Prostate gland (tissue), 2 donors: ENCODE results near the gene KRT34. TPM values are rescaled to one million over a fixed set of nuclear protein-coding genes. Genes with fewer than 3 reads are reported as not detected.

Experiments used
- DNase-seq: peaks from one replicate; pipeline ENCODE4 v3.0.0-alpha.2; 2019; ENCODE audit warnings: low spot score
- H3K27ac ChIP-seq, 2 donors: fragments of 200-600 bp; sonication (generic); 2 replicates each; pipeline ENCODE4 v1.5.1; 2017 to 2019
- H3K27me3 ChIP-seq: fragments of 200-600 bp; sonication (generic); replicated peaks from 2 replicates; pipeline ENCODE4 v1.5.1; 2019; ENCODE audit not compliant: insufficient read depth
- H3K36me3 ChIP-seq, 2 donors: fragments of 200-600 bp; sonication (generic); 1 replicate in 1 of 2; 2 replicates in 1 of 2; pipeline versions ENCODE4 v1.5.1 to v1.8.1; 2017 to 2019
- H3K4me1 ChIP-seq: fragments of 200-600 bp; sonication (generic); replicated peaks from 2 replicates; pipeline ENCODE4 v1.5.1; 2019
- H3K4me3 ChIP-seq, 2 donors: fragments of 200-600 bp; sonication (generic); 2 replicates each; pipeline ENCODE4 v1.5.1; 2017 to 2019
- H3K9me3 ChIP-seq: fragments of 200-600 bp; sonication (generic); 2 replicates; pipeline ENCODE4 v1.5.1; 2017
- CTCF ChIP-seq, 4 experiments: fragments of 200-600 bp in 2 of 4; fragments of 450-650 bp in 2 of 4; sonication (generic) in 2 of 4; IDR thresholded peaks; 1 replicate in 3 of 4; 2 replicates in 1 of 4; pipeline ENCODE4 v1.5.1; 2016 to 2019; ENCODE audit warnings: antibody characterized with exemption in 4 of 4, mild to moderate bottlenecking in 2 of 4, moderate library complexity in 2 of 4
- POLR2A ChIP-seq: fragments of 450-650 bp; IDR thresholded peaks from one replicate; pipeline ENCODE4 v1.6.1; 2016; ENCODE audit warnings: antibody characterized with exemption, mild to moderate bottlenecking
- POLR2AphosphoS5 ChIP-seq: sonication (generic); formaldehyde crosslinking; IDR thresholded peaks from one replicate; pipeline ENCODE4 v1.6.1; 2017; ENCODE audit warnings: antibody characterized with exemption
- WGBS: methylation state at CpG from one replicate; pipeline ENCODE4 v1.1.5; 2018; 5-methylcytosine and 5-hydroxymethylcytosine counted together
- intact Hi-C: fragments of 100-400 bp; cut with DNase I; formaldehyde crosslinking; loops from one replicate; pipeline ENCODE4 v1.14.2; 2022
- total RNA-seq, 2 donors: library from RNA; depleted of rRNA; stranded (reverse); fragments of >200 nt; gene quantifications; one replicate each; pipeline ENCODE4 v1.1.0, GENCODE V29; 2016

KRT34 gene
- total RNA-seq, 2 donors from 2014 or later, result 1.5 TPM; not detected in 1

DNA sequence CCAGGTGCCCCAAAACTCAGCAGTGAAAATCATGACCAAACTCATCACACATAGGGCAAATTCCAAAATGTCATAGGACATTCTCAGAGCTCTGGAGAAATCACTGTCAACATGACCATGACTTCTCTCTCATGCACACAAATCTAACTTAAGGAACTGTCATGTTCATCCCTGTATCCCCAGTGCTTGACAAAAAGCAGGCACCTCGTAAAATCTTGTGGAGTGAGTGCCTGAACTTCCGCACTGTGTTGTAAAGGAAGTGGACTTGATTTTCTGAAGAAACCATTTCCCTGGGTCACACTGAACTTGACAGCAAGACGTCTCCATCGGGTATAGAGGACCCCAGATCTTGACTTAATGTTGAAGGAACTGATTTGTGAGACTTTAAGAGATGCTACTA, 39.5 kb upstream of the KRT34 start:
- Histone ChIP-seq H3K27me3 (no peaks in the 10 kb centered on the region), H3K27ac (no peak overlapping the region), H3K4me1 (peaks cover 3% of the 10 kb centered on the region), H3K36me3 (no peaks in the 10 kb centered on the region), H3K9me3 (no peaks in the 10 kb centered on the region), H3K4me3 (no peak overlapping the region)
- no peak for DNase-seq
- 67% methylated on average over 4 of the region's 4 CpGs for WGBS
- intact Hi-C loops, result no loop called here
- TF ChIP-seq POLR2A (no peak), POLR2AphosphoS5 (no peak), CTCF (IDR thresholded peaks at IDR 0.05) (no peak)

- Histone ChIP-seq H3K4me1 (peaks cover 3% of the 10 kb centered on the region), H3K27me3 (no peaks in the 10 kb centered on the region), H3K36me3 (no peaks in the 10 kb centered on the region), H3K9me3 (no peaks in the 10 kb centered on the region), H3K27ac (no peak overlapping the region), H3K4me3 (no peak overlapping the region)
- intact Hi-C loops, result no loop called here
- TF ChIP-seq POLR2AphosphoS5 (peak; percentile 81), CTCF (IDR thresholded peaks at IDR 0.05) (no peak)
- peak; percentile 71 for DNase-seq
- WGBS, result 26% methylated on average over 9 of the region's 9 CpGs
Measured at GRCh38 chr17:41421116-41421515, 39.0 kb upstream of the KRT34 start.

DNA sequence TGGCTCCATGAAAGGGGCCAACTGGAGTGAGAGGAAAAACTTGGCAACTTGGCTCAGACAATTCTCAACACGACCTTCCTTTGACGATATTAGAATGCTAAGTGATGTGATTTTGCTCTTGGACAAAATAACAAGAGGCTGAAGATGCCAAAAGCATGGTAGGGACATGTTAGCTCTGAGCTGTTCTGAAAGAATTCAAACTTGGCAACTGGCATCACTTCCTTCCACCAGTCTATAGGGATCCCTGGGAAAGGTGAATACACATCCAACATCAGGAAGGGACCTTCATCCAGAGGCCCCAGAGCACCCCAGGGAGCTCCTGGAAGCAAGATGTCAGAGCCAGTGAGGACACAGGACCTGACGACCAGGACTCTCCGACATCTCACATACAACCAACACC, 38.0 kb upstream of the KRT34 start:
- intact Hi-C loops, result no loop called here
- Histone ChIP-seq H3K27me3 (no peaks in the 10 kb centered on the region), H3K36me3 (no peaks in the 10 kb centered on the region), H3K4me3 (no peak overlapping the region), H3K4me1 (peaks cover 3% of the 10 kb centered on the region), H3K27ac (no peak overlapping the region), H3K9me3 (no peaks in the 10 kb centered on the region)
- DNase-seq, result peak; percentile 46
- peak; percentile 37 for TF ChIP-seq POLR2AphosphoS5
- no peak for TF ChIP-seq CTCF (IDR thresholded peaks at IDR 0.05)
- WGBS, result 34% methylated on average over 4 of the region's 4 CpGs

- H3K36me3 ChIP-seq, result no peaks in the 10 kb centered on the region
- 30% methylated on average over 4 of the region's 4 CpGs for WGBS
- TF ChIP-seq POLR2AphosphoS5, result no peak
- no peak for TF ChIP-seq POLR2A
- no peak for TF ChIP-seq CTCF (IDR thresholded peaks at IDR 0.05)
- no peaks in the 10 kb centered on the region for H3K9me3 ChIP-seq
- no peaks in the 10 kb centered on the region for H3K27me3 ChIP-seq
- intact Hi-C loops, result no loop called here
- no peak overlapping the region for H3K4me3 ChIP-seq
- peaks cover 3% of the 10 kb centered on the region for H3K4me1 ChIP-seq
- H3K27ac ChIP-seq, result no peak overlapping the region
- peak; percentile 64 for DNase-seq
Measured at GRCh38 chr17:41419716-41420115, 37.6 kb upstream of the KRT34 start.

GRCh38 chr17:41418116-41418860, 36.2 kb upstream of the KRT34 start:
- no peak for DNase-seq
- TF ChIP-seq CTCF (IDR thresholded peaks at IDR 0.05), result no peak
- TF ChIP-seq POLR2A, result no peak
- no peak for TF ChIP-seq POLR2AphosphoS5
- H3K4me1 ChIP-seq, result peaks cover 3% of the 10 kb centered on the region
- no peaks in the 10 kb centered on the region for H3K36me3 ChIP-seq
- H3K4me3 ChIP-seq, result no peak overlapping the region
- H3K9me3 ChIP-seq, result no peaks in the 10 kb centered on the region
- intact Hi-C loops, result no loop called here
- whole genome bisulfite sequencing, result 69% methylated on average over 7 of the region's 7 CpGs
- H3K27ac ChIP-seq, result no peak overlapping the region
- no peaks in the 10 kb centered on the region for H3K27me3 ChIP-seq
